Raji (cell line): ENCODE data around the gene TTLL10.

ENCODE experiments used
- POLR2A ChIP-seq: IDR thresholded peaks from 2 replicates; pipeline ENCODE4 v1.6.1; 2011; ENCODE audit warnings: low read depth, low read length, control low read depth; ENCODE audit not compliant: insufficient read depth

The TTLL10 gene

DNA sequence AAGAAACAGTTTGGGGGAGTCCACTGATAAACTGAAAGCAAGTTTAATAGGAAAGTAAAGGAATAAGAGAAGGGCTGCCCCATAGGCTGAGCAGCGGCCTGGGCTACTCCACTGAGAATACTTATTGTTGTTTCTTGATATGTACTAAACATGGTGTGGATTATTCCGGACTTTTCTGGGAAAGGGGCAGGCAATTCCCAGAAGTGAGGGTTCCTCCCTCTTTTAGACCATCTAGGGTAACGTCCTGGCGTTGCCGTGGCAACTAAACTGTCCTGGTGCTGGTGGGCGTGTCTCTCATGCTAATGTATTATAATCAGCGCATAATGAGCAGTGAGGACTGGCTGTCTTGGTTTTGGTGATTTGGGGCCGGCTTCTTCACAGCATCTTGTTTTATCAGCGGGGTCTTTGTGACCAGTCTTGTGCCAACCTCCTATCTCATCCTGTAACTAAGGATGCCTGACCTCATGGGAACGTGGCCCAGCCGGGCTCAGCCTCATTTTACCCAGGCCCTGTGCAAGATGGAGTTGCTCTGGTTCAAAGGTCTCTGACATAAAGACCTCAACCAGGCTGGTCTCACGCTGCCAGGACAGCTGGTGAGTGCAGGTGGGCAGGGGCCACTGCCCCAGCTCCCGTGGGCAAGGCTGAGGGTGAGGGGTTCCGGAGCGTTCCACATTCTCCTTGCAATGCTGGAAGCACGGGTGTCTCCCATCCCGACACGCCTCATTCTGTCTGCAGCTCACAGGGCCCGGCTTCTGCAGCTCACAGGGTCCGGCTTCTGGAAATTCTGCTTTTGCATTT, 38.1 kb upstream of the TTLL10 start:
- TF ChIP-seq POLR2A = no peak

DNA sequence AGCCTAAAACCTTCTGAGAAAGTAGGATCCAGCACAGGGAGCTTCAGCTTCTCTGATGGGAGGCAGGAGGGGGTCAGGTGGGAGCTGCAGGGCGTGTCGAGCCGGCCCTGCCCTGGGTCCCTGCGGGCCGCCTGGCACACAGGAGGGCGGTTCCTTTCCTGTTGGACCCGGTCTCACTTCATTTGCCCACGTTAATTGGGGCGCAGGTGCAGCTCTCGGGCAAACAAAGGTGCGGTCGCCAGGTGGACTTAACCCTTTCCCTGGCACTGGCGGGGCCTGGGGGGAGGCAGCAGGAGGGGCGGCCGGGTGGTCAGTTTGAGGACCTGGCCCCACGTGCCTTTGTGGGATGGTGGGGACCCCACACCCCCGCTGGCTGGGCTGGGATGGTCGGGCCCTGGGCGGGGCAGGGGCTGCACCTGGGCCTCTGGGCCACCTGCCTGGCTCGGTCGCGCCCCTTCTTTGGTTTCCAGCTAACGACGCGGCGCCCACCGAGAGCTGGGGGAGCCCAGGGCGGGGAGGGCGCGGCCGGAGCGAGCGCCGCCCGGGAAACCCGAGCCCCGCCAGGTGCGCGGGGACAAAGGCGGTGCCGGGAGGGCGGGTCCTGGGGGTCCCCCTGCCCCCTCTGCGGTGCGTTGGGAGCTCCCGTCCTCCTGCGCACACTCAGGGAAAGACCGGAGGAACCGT, 37.0 kb upstream of the TTLL10 start:
- no peak for TF ChIP-seq POLR2A

DNA sequence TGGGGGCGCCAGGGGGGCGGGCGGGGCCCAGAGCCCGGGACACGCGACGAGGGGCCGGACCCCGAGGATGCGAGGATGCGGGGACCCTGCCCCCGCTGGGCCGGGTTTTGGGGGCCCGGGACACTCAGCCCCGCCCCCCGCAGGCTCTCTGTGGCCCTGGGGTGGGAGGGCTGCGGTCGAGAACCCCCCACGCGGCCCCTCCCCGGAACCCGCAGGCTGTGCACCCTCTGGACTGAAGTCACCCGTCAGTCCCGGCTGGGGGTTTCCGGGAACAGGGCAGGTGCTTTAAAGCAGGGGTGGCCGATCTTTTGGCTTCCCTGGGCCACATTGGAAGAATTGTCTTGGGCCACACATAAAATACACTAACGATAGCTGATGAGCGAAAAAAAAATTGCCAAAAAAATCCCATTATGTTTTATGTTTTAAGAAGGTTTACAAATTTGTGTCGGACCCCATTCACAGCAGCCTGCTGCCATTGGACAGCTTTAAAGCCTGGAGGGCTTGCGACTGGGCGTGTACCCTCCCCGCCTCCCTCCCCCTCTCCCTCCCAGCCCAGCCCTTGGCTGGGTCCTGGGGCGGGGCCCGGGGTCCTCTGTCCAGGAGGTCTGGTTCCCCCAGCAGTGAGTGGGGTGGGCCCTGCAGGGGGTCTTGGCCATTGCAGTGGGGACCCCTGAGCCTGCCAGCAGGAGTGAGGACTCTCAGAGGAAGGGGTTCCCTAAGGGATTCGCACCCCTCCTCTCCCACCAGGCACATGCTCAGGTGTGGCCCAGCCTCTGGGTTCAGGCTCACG, 36.2 kb upstream of the TTLL10 start:
- no peak for TF ChIP-seq POLR2A

DNA sequence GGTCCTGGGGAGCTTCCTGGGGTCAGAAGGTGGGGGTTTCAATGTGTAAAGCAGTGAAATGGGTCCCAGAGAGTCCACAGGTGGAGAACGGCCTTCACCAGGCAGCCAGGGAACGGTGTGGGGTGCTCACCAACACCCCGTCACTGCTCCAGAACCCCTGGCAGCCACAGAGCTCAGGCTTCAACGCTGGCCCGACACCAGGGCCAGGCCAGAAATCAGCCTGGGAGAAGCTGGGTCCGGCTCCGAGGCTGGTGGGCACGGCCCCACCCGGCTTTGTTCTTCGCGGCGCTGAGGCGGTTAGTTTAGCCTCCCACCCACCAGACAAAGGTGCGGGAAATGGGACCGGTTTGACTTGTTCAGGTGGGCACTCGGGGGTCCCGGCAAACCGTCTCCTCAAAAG, 33.0 kb upstream of the TTLL10 start:
- no peak for TF ChIP-seq POLR2A

DNA sequence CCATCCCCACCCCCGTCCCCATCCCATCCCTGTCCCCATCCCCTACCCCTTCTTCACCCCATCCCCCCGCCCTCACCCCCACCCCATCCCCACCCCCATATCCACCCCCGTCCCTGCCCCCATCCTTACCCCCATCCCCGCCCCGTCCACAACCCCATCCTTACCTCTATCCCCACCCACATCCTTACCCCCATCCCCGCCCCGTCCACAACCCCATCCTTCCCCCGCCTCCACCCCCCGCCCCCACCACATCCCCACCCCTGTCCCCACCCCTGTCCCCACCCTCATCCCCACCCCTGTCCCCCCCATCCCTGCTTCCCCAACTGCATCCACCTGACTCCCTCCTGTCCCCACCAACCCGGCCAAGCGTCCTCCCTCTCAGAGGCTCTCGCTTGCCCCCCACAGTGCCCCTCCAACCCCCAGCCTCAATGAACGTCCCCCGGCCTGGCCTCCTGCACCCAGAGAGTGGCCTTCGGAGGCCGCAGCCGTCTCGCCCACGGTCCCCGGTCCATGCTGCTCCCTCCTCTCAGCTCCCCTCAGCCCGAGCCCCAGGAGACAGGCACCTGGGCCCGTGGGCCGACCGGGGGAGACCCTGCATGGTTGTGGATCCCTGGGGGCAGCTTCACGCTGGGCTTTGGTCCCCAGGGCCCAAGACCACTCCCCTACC, 32.3 kb upstream of the TTLL10 start:
- TF ChIP-seq POLR2A = no peak

DNA sequence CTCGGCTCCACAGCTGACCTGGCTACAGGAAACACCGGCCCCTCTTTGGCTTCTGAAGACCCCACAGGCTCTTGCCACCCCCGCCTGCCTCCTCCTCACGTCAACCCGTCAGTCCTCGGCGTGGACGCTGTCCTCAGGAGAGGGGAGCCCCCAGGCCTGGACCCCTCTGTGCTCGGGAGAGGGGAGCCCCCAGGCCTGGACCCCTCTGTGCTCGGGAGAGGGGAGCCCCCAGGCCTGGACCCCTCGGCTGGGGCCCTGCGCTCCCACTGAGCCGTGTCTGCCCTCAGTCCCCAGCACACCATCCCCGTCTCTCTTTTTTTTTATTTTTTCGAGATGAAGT, 31.8 kb upstream of the TTLL10 start:
- no peak for TF ChIP-seq POLR2A

DNA sequence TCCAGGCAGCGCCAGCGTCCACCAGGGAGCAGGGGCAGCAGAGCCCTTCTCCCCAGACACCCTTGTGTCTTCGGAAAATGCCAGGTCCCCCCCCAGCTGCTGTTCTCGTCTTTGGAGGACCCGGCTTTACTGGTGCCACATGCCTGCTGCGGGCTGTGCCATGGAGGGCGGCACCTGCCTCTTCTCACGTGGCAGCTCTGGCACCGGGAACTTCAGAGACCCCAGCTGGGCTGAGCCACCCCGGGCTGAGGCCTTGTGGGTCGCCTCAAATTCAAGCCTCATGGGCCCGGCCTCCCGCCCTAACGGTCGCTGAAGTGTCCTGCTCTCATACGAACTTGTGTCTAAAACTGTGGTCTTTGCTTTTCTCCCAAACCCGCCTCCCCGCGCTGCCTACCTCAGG, 30.8 kb upstream of the TTLL10 start:
- no peak for TF ChIP-seq POLR2A

DNA sequence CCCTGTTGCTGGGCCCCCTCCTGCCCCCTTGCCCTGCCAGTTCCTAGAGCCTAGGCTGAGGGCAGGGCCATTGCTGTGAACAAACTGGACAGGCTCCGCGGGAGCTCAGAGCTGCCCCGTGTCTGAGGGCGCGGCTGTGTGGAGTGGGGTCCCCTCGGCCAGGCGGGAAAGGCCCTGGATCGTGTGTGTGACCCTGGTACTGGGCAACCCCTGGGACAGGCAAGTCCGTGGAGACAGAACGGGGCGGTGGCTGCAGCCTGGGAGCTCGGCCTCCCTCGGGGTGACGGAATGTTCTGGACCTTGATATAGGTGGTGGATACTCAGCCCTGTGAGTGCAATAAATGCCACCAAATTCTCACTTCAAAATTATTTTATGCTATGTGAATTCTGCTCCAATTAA, 30.0 kb upstream of the TTLL10 start:
- TF ChIP-seq POLR2A = no peak

DNA sequence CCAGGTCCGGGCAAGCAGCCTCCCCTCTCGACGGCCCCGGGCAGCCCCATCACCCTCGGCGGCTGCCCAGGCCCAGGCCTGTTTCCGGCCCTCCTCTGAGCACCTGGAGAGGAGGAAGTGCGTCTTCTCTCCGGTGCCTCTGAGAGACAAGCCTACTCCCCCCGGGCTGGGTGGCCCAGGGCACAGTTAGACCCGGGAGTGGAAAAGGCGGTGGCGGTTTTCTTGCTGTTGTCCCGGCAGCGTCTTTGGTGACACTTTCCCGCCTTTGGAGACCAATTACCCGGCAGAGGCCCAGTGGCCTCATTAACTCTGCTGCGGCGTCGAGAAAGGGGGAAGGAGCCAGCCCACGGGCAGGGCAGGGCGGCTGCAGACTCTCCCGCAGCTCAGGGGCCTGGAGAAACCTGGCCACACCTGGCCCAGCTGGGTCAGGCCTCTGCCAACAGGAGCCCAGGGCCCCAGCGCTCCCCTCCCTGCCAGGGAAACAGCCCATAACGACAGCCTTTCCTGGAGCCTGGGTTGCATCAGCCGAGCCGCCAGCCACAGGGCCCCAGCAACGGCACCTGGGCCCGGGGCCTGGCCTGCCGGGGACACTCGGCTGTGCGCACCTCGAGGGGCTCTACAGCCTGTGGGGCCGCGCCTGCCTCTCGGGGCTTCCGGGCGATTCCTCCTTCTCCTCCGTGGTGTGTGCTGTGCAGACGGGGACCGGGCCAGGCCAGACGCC, 29.4 kb upstream of the TTLL10 start:
- no peak for TF ChIP-seq POLR2A

DNA sequence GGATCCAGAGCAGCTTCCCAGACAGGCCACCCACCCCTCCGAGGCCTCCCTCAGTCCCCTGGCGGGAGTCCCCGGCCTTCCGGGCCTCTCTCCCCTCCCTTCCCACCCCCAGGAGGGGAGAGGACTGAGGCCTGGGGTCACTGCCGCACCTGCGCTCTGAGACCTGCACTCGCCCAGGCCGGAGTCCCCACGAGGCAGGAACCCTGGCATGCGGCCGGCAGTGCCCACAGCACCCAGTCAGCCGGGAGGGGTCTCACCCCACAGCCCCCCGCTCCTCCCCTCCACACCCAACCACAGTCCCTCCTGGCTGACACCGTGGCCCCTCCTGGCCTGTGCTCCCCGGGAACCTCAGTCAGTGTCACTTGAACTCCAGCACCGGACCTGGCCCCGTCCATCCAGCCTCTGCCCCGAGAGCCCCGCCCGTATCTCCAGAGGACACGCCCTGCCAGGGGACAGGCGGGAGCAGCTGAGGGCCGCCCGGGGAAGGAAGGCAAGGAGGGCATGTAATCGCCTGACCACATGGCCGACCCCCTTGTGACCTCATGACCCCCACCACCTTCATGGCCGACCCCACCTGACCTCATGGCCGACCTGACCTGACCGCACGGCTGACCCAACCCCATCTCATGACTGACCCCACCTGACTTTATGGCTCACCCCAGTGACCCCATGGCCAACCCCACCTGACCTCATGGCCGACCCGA, 28.7 kb upstream of the TTLL10 start:
- no peak for TF ChIP-seq POLR2A

DNA sequence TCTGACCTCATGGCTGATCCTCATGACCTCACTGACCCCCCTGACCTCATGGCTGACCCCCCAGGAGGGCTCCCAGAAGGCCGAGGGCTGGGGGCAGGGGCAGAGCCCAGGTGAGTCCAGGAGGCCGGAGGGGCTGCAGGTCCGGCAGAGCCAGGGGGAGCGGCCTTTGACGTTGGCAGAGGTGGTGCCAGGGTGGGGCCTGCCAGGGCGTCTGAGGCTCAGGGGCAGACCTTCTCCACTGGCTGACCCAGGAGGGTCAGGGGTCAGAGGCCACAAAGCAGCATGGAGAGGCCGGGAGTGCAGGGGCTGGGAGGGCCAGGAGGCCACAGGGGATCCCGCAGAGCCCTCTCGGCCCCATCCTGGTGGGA, 28.1 kb upstream of the TTLL10 start:
- no peak for TF ChIP-seq POLR2A

DNA sequence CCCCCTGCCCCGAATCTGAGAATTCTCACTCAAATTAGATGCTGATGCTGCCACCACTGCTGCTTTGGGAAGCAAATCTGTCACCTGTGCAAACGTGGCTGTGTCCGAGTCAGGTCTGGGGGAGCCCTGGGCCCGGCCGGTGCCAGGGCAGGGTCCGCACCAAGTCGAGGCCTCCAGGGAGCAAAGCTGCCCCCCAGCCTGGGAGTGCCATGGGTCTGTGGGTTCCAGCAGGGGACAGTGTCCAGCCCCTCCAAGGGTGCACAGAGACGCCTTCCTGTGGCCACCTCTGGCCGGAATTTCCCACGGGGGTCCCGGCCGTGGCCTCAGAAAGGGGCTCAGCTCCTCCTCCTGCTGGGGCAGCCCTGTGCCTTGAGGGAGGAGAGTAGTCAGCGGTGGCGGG, 27.7 kb upstream of the TTLL10 start:
- TF ChIP-seq POLR2A = no peak

DNA sequence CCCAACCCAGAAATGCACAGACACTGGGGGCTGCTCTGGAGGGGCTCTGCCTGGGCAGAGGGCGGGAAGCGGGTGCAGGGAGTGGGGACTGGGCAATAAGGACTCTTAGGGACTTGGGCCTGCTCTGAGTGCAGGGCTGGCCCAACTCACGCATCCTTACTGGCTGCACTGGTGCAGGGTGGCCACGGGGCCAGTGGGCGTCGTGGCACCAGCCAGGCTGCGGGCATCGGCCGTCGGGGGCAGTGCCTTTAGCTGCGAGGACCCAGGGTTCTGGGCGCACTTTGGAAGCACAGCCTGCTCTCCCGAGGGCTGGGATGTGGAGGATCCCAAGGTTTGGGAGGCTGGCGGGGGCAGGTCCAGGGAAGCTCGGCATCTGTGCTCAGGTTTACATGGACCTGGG, 27.1 kb upstream of the TTLL10 start:
- TF ChIP-seq POLR2A = no peak

DNA sequence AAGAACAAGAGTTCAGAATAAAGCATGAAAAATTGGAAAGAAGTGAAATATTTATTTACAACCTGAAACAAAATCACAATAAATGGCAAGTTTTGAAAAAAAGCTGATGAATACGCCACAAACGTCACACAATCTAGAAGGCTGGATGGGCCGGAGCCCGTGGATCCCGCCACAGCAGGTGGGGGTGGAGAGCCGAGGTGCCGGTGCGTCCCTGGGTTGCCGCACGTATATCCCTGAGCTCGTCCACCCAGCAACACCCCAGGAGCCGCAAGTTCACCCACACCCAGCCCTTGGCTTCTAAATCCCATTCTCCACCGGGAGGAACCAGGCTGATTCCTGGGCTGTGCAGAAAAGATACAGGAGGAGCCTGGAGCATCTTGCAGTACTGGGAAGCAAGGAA, 25.6 kb upstream of the TTLL10 start:
- TF ChIP-seq POLR2A = no peak
